Activated CD4-positive, alpha-beta T cell treated with anti-CD3 and anti-CD28 coated beads, Interleukin-2, amount 10 ng/mL, durations not matched to agents 7 days and 5 days (primary cell): Measurements from ENCODE around the gene THBD. TPM values are rescaled to one million over a fixed set of nuclear protein-coding genes. Genes with fewer than 3 reads are reported as not detected.
"Not testable (repeated sequence)": the region's sequence is repeated elsewhere in the genome, so short reads cannot be mapped to it uniquely, and the experiment has no call there.

Source experiments
- CTCF ChIA-PET: fragments of 350-600 bp; sonication (Branson Sonifier 250); formaldehyde crosslinking; loops from one replicate; lab custom pipeline; 2021; ENCODE audit warnings: antibody characterized with exemption; lab: Charles Lee
- POLR2A ChIA-PET: fragments of 350-600 bp; sonication (Branson Sonifier 250); formaldehyde crosslinking; loops from one replicate; lab custom pipeline; 2021; ENCODE audit warnings: antibody characterized with exemption; lab: Charles Lee
- DNase-seq: peaks from one replicate; pipeline ENCODE4 v3.0.0-alpha.2; 2020
- H3K27ac Mint-ChIP-seq: one replicate; pipeline ENCODE4 v1.8.0; 2021; ENCODE audit warnings: mild to moderate bottlenecking, moderate library complexity, mixed read lengths
- H3K27me3 Mint-ChIP-seq: one replicate; pipeline ENCODE4 v1.8.0; 2021; ENCODE audit warnings: mixed read lengths
- H3K36me3 Mint-ChIP-seq: one replicate; pipeline ENCODE4 v1.8.0; 2021; ENCODE audit warnings: low read depth, mixed read lengths
- H3K4me1 Mint-ChIP-seq: one replicate; pipeline ENCODE4 v1.8.0; 2021; ENCODE audit warnings: mixed read lengths
- H3K4me3 Mint-ChIP-seq: one replicate; pipeline ENCODE4 v1.8.0; 2021; ENCODE audit warnings: mild to moderate bottlenecking, moderate library complexity, mixed read lengths
- H3K9me3 Mint-ChIP-seq: one replicate; pipeline ENCODE4 v1.8.0; 2021; ENCODE audit warnings: mixed read lengths
- total RNA-seq, 2 experiments: library from RNA; stranded (reverse); gene quantifications; one replicate each; pipeline ENCODE4 v1.2.3, GENCODE V29; 2021

THBD gene
- total RNA-seq, 2 experiments from 2014 or later, result not detected

DNA sequence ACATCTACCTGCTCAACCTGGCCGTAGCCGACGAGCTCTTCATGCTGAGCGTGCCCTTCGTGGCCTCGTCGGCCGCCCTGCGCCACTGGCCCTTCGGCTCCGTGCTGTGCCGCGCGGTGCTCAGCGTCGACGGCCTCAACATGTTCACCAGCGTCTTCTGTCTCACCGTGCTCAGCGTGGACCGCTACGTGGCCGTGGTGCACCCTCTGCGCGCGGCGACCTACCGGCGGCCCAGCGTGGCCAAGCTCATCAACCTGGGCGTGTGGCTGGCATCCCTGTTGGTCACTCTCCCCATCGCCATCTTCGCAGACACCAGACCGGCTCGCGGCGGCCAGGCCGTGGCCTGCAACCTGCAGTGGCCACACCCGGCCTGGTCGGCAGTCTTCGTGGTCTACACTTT lies 13.7 kb downstream of the THBD start:
- Mint-ChIP-seq H3K9me3 (no peaks in the 10 kb centered on the region), H3K36me3 (no peaks in the 10 kb centered on the region), H3K27ac (no peak overlapping the region), H3K27me3 (peaks cover 17% of the 10 kb centered on the region), H3K4me1 (no peaks in the 10 kb centered on the region), H3K4me3 (no peak overlapping the region)
- POLR2A ChIA-PET, result no interaction called here
- CTCF ChIA-PET, result no interaction called here
- no peak for DNase-seq

DNA sequence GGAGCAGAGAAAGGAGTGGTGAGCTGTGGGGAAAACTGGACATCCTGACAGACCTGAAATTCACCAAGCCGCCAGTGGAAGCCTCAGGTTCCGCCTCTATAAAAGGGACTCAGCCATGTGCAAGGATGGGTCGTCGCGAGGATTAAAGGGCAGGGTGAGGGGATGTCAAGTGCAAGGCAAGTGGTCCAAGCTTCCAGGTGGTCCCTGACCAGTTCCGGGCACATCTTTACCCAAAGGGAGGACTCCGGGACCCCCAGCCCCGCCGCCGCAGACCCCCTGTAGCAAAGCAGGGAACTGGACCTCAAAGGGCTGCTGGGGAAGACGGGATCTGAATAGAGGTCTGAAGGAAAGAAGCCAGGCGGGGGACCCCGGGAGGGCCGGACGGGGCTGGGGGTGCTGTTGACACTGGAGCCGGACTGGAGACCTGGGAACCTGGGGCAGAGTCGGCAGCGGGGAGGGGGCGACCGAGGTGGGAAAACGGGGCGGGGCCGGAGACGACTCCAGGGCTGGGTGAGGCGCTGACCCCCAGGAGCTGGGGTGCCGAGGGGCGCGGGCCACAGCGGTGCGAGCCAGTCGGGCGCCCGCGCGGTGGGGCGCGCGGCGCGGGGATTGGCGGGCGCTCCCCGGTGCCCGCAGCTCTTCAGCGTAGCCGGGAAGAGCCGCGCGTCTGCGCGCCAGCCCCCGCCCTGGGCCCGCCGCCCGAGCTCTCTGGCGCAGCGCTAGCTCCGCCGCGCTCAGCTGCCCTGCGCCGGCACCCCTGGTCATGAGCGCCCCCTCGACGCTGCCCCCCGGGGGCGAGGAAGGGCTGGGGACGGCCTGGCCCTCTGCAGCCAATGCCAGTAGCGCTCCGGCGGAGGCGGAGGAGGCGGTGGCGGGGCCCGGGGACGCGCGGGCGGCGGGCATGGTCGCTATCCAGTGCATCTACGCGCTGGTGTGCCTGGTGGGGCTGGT lies 14.5 kb downstream of the THBD start, which contains the start of gene SSTR4:
Gene SSTR4 (plus strand): TSS at position 592 of the 951 bp plus-strand sequence. CDS start 172 bp downstream, at position 764.
- Mint-ChIP-seq H3K36me3 (no peaks in the 10 kb centered on the region), H3K27ac (no peak within 1 kb of the TSS), H3K27me3 (peaks cover 15% of the 10 kb centered on the region), H3K9me3 (no peaks in the 10 kb centered on the region), H3K4me3 (no peak within 1 kb of the TSS), H3K4me1 (no peaks in the 10 kb centered on the region)
- CTCF ChIA-PET, result no interaction called here
- DNase-seq, result no peak
- POLR2A ChIA-PET, result no interaction called here

DNA sequence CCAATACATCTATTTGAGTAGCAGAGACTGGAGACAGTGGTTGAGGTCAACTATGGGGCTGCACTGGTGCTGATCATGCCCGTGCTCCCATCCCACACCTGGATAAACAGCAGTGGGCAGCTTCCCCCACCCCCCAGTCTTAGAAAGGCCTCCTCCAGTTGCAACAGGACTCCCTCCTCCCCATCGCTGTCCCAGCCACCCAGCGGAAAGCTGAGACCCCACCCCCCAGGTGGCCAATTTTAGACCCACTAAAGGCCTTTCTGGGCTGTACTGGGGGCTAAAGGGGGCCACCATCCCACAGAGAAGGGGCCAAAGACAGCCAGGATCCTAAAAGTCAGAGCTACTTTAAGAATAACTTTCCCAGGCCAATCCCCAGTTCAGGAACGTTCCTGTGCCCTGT lies 15.6 kb downstream of the THBD start:
- Mint-ChIP-seq H3K4me1 (no peaks in the 10 kb centered on the region), H3K27me3 (peaks cover 15% of the 10 kb centered on the region), H3K36me3 (no peaks in the 10 kb centered on the region), H3K4me3 (no peak overlapping the region), H3K9me3 (no peaks in the 10 kb centered on the region), H3K27ac (no peak overlapping the region)
- ChIA-PET CTCF (no interaction called here), POLR2A (no interaction called here)
- no peak for DNase-seq

DNA sequence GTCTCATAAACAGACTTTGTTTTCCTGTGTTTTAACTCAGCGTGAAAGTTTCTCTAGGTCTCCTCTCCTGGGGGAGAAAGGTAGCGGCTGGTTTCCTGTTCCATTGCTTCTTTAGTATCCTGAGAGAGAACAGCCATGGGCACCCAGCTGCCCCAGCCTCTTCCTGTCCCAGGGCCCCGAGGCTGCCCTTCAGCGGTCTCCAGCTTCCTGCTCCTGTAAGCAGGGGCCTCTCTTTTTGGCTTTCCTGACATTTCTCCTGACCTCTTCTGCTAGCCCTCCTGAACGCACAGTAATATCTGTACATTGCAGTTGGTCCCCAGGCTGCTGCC lies 16.8 kb downstream of the THBD start:
- Mint-ChIP-seq H3K27ac (no peak overlapping the region), H3K27me3 (peaks cover 14% of the 10 kb centered on the region), H3K36me3 (no peaks in the 10 kb centered on the region), H3K4me1 (no peaks in the 10 kb centered on the region), H3K9me3 (no peaks in the 10 kb centered on the region), H3K4me3 (no peak overlapping the region)
- CTCF ChIA-PET, result no interaction called here
- POLR2A ChIA-PET, result no interaction called here
- no peak for DNase-seq

- no peak for DNase-seq
- Mint-ChIP-seq H3K9me3 (no peaks in the 10 kb centered on the region), H3K36me3 (no peaks in the 10 kb centered on the region), H3K4me3 (no peak overlapping the region), H3K27ac (no peak overlapping the region), H3K4me1 (no peaks in the 10 kb centered on the region), H3K27me3 (peaks cover 12% of the 10 kb centered on the region)
- CTCF ChIA-PET, result no interaction called here
- POLR2A ChIA-PET, result no interaction called here
Measured at GRCh38 chr20:23032056-23032749, 17.3 kb downstream of the THBD start.

DNA sequence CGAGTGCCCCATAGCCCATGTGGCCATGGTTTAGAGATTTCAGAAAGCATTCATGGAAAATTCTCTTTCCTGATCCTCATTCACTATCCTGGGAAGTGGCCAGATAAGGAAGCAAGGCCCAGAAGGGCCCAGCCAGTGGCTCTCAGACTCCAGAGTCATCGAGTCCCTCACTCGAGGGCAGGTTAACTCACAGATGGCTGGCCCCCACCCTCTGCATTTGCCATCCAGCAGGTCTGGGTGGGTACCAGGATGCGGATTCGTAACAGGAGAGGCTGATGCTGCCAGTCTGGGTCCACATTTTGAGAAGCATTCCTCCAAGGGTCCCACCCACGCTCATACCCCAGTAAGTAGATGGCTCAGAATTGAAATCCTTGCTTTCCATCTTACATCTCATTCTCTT lies 18.1 kb downstream of the THBD start:
- ChIA-PET CTCF (no interaction called here), POLR2A (no interaction called here)
- Mint-ChIP-seq H3K27ac (no peak overlapping the region), H3K4me3 (no peak overlapping the region), H3K4me1 (no peaks in the 10 kb centered on the region), H3K36me3 (no peaks in the 10 kb centered on the region), H3K9me3 (no peaks in the 10 kb centered on the region), H3K27me3 (peaks cover 7% of the 10 kb centered on the region)
- DNase-seq, result no peak

GRCh38 chr20:23029324-23029723 lies 20.1 kb downstream of the THBD start:
- no peak for DNase-seq
- ChIA-PET CTCF (interaction anchor here (0.9 kb wide), 1 partner anchor 22 kb away, joined by 3 read pairs; no protein-coding TSS in a partner anchor), POLR2A (no interaction called here)
- H3K36me3 Mint-ChIP-seq, result no peaks in the 10 kb centered on the region
- H3K9me3 Mint-ChIP-seq, result no peaks in the 10 kb centered on the region
- peaks cover 7% of the 10 kb centered on the region for H3K27me3 Mint-ChIP-seq
- H3K4me1 Mint-ChIP-seq, result no peaks in the 10 kb centered on the region
- H3K27ac Mint-ChIP-seq, result no peak overlapping the region
- H3K4me3 Mint-ChIP-seq, result no peak overlapping the region

DNA sequence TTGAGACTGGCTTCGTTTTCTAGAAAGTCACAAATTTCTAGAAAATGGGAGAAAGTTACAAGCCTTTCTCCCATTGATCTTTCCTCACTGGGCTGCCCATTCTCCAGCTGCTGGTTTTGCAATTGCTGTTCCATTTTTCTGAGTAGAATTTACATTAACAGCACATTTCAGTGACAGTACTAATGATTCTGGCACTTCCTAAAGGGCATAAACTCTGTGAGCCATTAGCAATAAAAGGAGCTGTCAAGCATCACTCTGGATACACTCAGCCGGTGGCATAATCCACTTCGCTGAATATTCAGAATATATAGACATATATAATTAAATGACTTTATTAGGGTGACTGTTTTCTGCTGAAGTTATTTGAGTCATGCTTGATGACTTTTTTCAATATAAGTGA lies 21.1 kb downstream of the THBD start:
- H3K4me1 Mint-ChIP-seq, result no peaks in the 10 kb centered on the region
- no peak overlapping the region for H3K4me3 Mint-ChIP-seq
- CTCF ChIA-PET, result no interaction called here
- no peaks in the 10 kb centered on the region for H3K36me3 Mint-ChIP-seq
- no peak overlapping the region for H3K27ac Mint-ChIP-seq
- peaks cover 7% of the 10 kb centered on the region for H3K27me3 Mint-ChIP-seq
- POLR2A ChIA-PET, result no interaction called here
- DNase-seq, result no peak
- H3K9me3 Mint-ChIP-seq, result no peaks in the 10 kb centered on the region

- ChIA-PET CTCF (no interaction called here), POLR2A (no interaction called here)
- Mint-ChIP-seq H3K27me3 (peaks cover 4% of the 10 kb centered on the region), H3K4me1 (no peaks in the 10 kb centered on the region), H3K27ac (no peak overlapping the region), H3K36me3 (no peaks in the 10 kb centered on the region), H3K9me3 (no peaks in the 10 kb centered on the region), H3K4me3 (no peak overlapping the region)
- no peak for DNase-seq
Measured at GRCh38 chr20:23027721-23028120, 21.8 kb downstream of the THBD start.

- H3K27me3 Mint-ChIP-seq, CTCF ChIA-PET, H3K9me3 Mint-ChIP-seq, DNase-seq, H3K4me1 Mint-ChIP-seq, POLR2A ChIA-PET, H3K27ac Mint-ChIP-seq, H3K36me3 Mint-ChIP-seq, H3K4me3 Mint-ChIP-seq: not testable (repeated sequence)
Measured at GRCh38 chr20:23025503-23025902, 24.0 kb downstream of the THBD start.

DNA sequence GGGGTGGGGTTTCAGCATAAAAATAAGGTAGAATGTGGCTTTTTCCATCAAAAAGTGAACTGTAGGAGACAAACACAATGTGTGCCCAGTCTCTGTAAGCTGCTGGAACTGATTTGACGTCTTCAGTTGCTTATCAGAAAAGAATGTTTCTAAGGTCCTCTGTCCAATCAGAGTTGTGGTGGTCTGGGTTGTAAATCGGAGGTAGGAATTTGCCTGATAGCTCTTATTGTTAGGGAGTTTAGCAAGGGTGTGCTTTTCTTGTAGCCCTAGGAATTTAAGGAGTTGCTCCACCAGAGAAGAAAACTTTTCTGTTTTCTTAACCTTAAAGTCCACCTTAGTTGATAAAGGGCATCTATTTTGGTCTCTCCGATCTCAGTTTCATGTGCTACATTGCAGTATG lies 24.8 kb downstream of the THBD start:
- H3K27me3 Mint-ChIP-seq, result no peaks in the 10 kb centered on the region

DNA sequence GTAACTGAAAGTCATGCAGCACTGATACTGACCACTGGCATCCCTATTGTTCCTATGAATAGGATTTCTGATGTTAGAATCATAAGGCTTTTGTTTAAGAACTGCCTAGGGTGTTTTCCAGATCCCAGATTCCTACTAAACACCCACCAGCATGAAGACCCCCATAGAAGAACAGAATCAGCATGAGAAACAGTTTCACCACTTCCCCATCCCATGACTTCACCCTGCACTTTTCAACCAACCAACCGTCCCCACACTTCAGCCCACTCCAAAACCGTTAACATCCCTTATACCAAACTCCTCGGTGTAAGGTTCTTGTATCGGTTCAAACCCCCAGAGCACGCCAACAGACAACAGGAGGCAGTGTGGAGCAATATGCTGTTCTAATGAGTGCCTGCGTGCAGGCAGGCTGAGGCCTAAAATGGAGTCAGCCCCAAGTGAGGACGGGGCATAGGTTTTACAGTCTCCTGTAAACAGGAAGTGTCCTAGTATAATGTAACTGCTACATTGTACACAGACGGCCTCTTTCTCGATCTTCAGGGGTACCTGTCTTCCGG lies 25.8 kb downstream of the THBD start:
- Mint-ChIP-seq H3K4me3 (no peak overlapping the region), H3K27me3 (no peaks in the 10 kb centered on the region), H3K4me1 (no peaks in the 10 kb centered on the region), H3K36me3 (no peaks in the 10 kb centered on the region), H3K9me3 (no peaks in the 10 kb centered on the region), H3K27ac (no peak overlapping the region)
- CTCF ChIA-PET, result no interaction called here
- DNase-seq, result no peak
- POLR2A ChIA-PET, result no interaction called here

More for the DNA sequence above, 24.8 kb downstream of the THBD start:
- Mint-ChIP-seq H3K36me3 (no peaks in the 10 kb centered on the region), H3K4me3 (no peak overlapping the region), H3K4me1 (no peaks in the 10 kb centered on the region), H3K27ac (no peak overlapping the region), H3K9me3 (no peaks in the 10 kb centered on the region)
- POLR2A ChIA-PET, result no interaction called here
- CTCF ChIA-PET, result no interaction called here
- no peak for DNase-seq

DNA sequence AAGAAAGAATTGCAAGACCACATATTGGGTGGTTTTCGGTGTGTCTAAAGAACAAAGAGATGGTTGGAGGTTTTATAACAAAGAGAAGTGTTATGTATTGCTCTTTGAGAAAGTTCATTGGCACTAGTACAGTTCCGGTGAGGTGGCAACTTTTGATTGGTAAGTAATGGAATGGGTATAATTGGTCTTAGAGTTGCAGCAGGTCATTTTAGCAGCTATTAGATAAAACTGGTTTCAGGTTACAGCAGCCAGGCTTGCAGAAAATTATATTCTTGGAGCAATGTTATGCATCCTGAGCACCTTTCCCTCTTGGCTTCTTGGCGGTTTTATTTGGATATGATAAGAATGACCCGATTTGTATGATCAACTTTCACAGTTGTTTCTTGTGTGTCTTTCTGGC lies 26.6 kb downstream of the THBD start:
- no peak for DNase-seq
- CTCF ChIA-PET, result no interaction called here
- Mint-ChIP-seq H3K9me3 (no peaks in the 10 kb centered on the region), H3K4me1 (no peaks in the 10 kb centered on the region), H3K4me3 (no peak overlapping the region), H3K36me3 (no peaks in the 10 kb centered on the region), H3K27me3 (no peaks in the 10 kb centered on the region), H3K27ac (no peak overlapping the region)
- POLR2A ChIA-PET, result no interaction called here
